GM18858 (cell line): Measurements from ENCODE around the gene MST1R.
"Not testable (repeated sequence)": the region's sequence is repeated elsewhere in the genome, so short reads cannot be mapped to it uniquely, and the experiment has no call there.

Source experiments
- ATAC-seq: cut with Tn5 transposase; IDR thresholded peaks from one replicate; pipeline ENCODE4 v1.9.1; 2021; ENCODE audit not compliant: unreplicated experiment

The MST1R gene

GRCh38 chr3:49911611-49912010, 7.9 kb upstream of the MST1R start:
- no peak for ATAC-seq

- no peak for ATAC-seq
Observed at GRCh38 chr3:49911124-49911420, 7.4 kb upstream of the MST1R start.

- no peak for ATAC-seq
Observed at GRCh38 chr3:49910409-49911123, 6.9 kb upstream of the MST1R start.

GRCh38 chr3:49908373-49909199, 4.9 kb upstream of the MST1R start:
- ATAC-seq: no peak

- ATAC-seq: no peak
Observed at GRCh38 chr3:49906073-49906743, 2.5 kb upstream of the MST1R start.

GRCh38 chr3:49904448-49904847, 775 bp upstream of the MST1R start:
- not testable (repeated sequence) for ATAC-seq

- ATAC-seq: no peak
Observed at GRCh38 chr3:49902511-49903345, 945 bp downstream of the MST1R start.

GRCh38 chr3:49901366-49902339, 2.0 kb downstream of the MST1R start:
- no peak for ATAC-seq

- ATAC-seq: no peak
Observed at GRCh38 chr3:49900491-49901153, 3.1 kb downstream of the MST1R start.

- no peak for ATAC-seq
Observed at GRCh38 chr3:49899815-49900214, 3.9 kb downstream of the MST1R start.

- ATAC-seq: no peak
Observed at GRCh38 chr3:49898991-49899390, 4.7 kb downstream of the MST1R start.

GRCh38 chr3:49896345-49896744, 7.3 kb downstream of the MST1R start:
- ATAC-seq: no peak

GRCh38 chr3:49895791-49896190, 7.9 kb downstream of the MST1R start:
- no peak for ATAC-seq

- no peak for ATAC-seq
Observed at GRCh38 chr3:49889296-49889695, 14.4 kb downstream of the MST1R start.

GRCh38 chr3:49886922-49887265, 16.8 kb downstream of the MST1R start:
- ATAC-seq: no peak

GRCh38 chr3:49883998-49884397, 19.7 kb downstream of the MST1R start:
- ATAC-seq: no peak

GRCh38 chr3:49882166-49882565, 21.5 kb downstream of the MST1R start:
- ATAC-seq: no peak

GRCh38 chr3:49880581-49881315, 22.9 kb downstream of the MST1R start:
- no peak for ATAC-seq

GRCh38 chr3:49879721-49880120, 24.0 kb downstream of the MST1R start:
- ATAC-seq: no peak
